ENCODE results near the gene SUPT4H1. TPM values are rescaled to one million over a fixed set of nuclear protein-coding genes. Genes with fewer than 3 reads are reported as not detected.

Gene SUPT4H1
- total RNA-seq, 1 donor, result 49.9 TPM

- Histone ChIP-seq H3K27ac (ENCODE audit: low read depth, low read length) (peak overlapping the region; percentile 88), H3K4me2 (ENCODE audit: insufficient read depth, low read length) (peak overlapping the region; percentile 41)
- peak; percentile 98 for DNase-seq (ENCODE audit: insufficient read length, low spot score, missing footprints)
Measured at GRCh38 chr17:58337600-58338453, 14.2 kb downstream of the SUPT4H1 start.

GRCh38 chr17:58337210-58337599 lies 14.8 kb downstream of the SUPT4H1 start:
- H3K9me3 ChIP-seq (ENCODE audit: low read depth, low read length), result no peaks in the 10 kb centered on the region
- H3K4me3 ChIP-seq (ENCODE audit: insufficient read depth, low read length), result no peak overlapping the region
- TF ChIP-seq CTCF (IDR thresholded peaks at IDR 0.05; ENCODE audit: extremely low read depth, low read depth, low read length), result no peak
- H3K4me2 ChIP-seq (ENCODE audit: insufficient read depth, low read length), result peak overlapping the region; percentile 41
- H3K4me1 ChIP-seq (ENCODE audit: insufficient read depth, low read length), result peaks cover 36% of the 10 kb centered on the region
- H2AFZ ChIP-seq (ENCODE audit: low read length), result peak overlapping the region; percentile 61
- H3K27me3 ChIP-seq (ENCODE audit: insufficient read depth, low read length), result no peaks in the 10 kb centered on the region
- peak overlapping the region; percentile 88 for H3K27ac ChIP-seq (ENCODE audit: low read depth, low read length)
- H3K36me3 ChIP-seq (ENCODE audit: insufficient read depth, low read length), result no peaks in the 10 kb centered on the region
- H4K20me1 ChIP-seq (ENCODE audit: insufficient read depth, low read length), result no peaks in the 10 kb centered on the region
- peak; percentile 90 for DNase-seq (ENCODE audit: insufficient read length, low spot score, missing footprints)
- no peaks in the 10 kb centered on the region for H3K79me2 ChIP-seq (ENCODE audit: insufficient read depth, low read length)

More at GRCh38 chr17:58337600-58338453, 14.2 kb downstream of the SUPT4H1 start:
- Histone ChIP-seq H3K27me3 (ENCODE audit: insufficient read depth, low read length) (no peaks in the 10 kb centered on the region), H3K79me2 (ENCODE audit: insufficient read depth, low read length) (no peaks in the 10 kb centered on the region), H3K9me3 (ENCODE audit: low read depth, low read length) (no peaks in the 10 kb centered on the region), H4K20me1 (ENCODE audit: insufficient read depth, low read length) (no peaks in the 10 kb centered on the region), H3K4me1 (ENCODE audit: insufficient read depth, low read length) (peaks cover 36% of the 10 kb centered on the region), H3K36me3 (ENCODE audit: insufficient read depth, low read length) (no peaks in the 10 kb centered on the region), H2AFZ (ENCODE audit: low read length) (peak overlapping the region; percentile 61), H3K4me3 (ENCODE audit: insufficient read depth, low read length) (no peak overlapping the region)
- no peak for TF ChIP-seq CTCF (IDR thresholded peaks at IDR 0.05; ENCODE audit: extremely low read depth, low read depth, low read length)

GRCh38 chr17:58336456-58337209 lies 15.4 kb downstream of the SUPT4H1 start:
- peak overlapping the region; percentile 78 for H2AFZ ChIP-seq (ENCODE audit: low read length)
- H3K27ac ChIP-seq (ENCODE audit: low read depth, low read length), result peak overlapping the region; percentile 88
- H3K4me3 ChIP-seq (ENCODE audit: insufficient read depth, low read length), result no peak overlapping the region
- no peaks in the 10 kb centered on the region for H3K27me3 ChIP-seq (ENCODE audit: insufficient read depth, low read length)
- H3K9me3 ChIP-seq (ENCODE audit: low read depth, low read length), result no peaks in the 10 kb centered on the region
- no peaks in the 10 kb centered on the region for H4K20me1 ChIP-seq (ENCODE audit: insufficient read depth, low read length)
- H3K79me2 ChIP-seq (ENCODE audit: insufficient read depth, low read length), result no peaks in the 10 kb centered on the region
- peak; percentile 88 for DNase-seq (ENCODE audit: insufficient read length, low spot score, missing footprints)
- peaks cover 36% of the 10 kb centered on the region for H3K4me1 ChIP-seq (ENCODE audit: insufficient read depth, low read length)
- no peak for TF ChIP-seq CTCF (IDR thresholded peaks at IDR 0.05; ENCODE audit: extremely low read depth, low read depth, low read length)
- no peaks in the 10 kb centered on the region for H3K36me3 ChIP-seq (ENCODE audit: insufficient read depth, low read length)
- H3K4me2 ChIP-seq (ENCODE audit: insufficient read depth, low read length), result no peak overlapping the region

Measured in osteoblast (primary cell).